ENCODE results near the gene ANKRD40.
"Not testable (repeated sequence)": the region's sequence is repeated elsewhere in the genome, so short reads cannot be mapped to it uniquely, and the experiment has no call there.

ANKRD40 gene

DNA sequence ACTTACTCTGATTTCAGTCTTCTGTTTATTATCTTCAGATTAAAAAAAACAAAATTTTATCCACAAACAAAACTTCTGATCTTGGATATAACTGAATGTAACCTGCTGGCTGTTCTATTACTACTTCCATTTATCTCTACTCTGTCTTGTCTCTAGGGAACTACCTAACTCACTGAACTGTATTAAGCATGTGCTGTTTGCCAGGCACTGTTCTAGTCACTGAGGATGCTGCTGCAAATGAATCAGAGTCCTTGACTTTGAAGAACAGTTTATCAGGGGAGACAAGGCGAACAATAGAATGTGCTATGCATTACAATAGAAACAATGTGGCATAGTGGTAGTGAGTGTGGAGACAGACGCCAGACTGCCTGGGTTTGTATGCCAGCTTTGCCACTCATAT, 2.3 kb upstream of the ANKRD40 start:
- no peak for DNase-seq

DNA sequence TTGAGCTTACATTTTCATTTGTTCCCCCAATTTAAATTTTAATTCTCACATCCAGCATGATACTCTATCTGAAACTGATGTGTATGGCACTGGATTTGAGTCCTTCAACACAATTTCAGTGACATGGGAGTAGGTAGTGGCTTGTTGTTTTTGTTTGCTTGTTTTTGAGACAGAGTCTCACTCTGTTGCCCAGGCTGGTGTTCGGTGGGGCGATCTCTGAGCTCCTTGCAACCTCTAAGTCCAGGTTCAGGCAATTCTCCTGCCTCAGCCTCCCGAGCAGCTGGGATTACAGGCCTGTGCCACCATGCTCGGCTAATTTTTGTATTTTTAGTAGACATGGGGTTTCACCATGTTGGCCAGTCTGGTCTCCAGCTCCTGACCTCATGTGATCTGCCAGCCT, 1.3 kb upstream of the ANKRD40 start:
- DNase-seq = not testable (repeated sequence)

DNA sequence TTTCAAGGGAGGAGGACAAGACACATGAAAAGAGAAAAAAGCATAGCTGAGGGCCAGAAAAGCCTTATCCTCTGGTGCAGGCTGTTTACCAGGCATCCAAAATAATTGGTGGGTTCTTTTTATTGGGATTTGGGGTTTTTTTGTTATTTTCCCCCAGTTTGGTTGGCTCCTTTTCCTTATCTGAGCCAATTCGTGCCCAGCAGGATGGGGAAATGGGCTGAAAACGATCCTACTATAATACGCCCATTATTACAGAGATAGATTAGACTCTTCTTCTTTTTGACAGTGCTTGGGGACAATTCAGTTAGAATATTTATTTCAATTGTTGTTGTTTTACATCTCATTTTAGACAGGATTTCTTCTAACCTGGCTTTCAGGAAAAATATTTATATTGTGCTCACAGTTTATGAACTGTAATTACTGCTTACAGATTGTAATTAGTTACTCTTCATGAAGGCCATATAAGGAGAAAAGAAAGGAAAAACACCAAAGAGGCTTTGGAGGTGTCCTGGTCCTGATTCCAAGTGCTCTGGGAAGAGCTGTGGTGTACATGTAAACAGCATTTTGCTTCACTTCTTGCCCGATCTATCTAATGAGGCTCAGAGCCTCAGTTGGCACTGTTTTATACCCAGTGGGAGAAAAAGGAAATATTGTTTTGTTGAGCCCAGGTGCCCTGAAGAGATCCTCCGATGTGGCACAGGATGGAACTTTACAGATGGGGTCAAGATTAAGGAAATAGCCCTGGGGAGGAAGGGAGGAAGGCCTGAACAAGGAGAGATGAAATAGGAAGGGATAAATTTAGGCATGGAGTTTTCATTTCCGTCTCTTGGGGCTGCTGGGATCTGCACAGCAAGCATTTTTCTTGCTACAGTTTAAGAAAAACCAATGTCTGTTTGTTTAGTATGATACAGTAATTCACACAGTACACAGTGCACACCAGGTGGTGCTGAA, 611 bp upstream of the ANKRD40 start:
- DNase-seq = no peak

DNA sequence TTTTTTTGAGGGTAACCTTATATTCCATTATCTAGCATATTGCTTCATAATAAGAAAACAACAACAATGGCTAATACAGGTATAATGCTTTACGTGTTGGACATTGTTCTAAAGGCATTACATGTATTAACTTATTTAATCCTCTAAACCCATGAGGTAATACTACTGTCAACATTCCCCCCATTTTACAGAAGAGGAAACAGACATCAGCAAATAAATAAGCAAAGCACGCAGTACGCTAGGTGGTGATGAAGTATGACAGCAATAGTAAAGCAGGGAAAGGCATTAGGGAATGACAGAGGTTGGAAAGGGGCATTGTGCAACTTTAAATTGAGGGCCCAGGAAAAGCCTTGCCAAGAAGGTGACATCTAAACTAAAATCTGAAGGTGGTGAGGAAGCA, 4.6 kb downstream of the ANKRD40 start:
- DNase-seq = no peak

DNA sequence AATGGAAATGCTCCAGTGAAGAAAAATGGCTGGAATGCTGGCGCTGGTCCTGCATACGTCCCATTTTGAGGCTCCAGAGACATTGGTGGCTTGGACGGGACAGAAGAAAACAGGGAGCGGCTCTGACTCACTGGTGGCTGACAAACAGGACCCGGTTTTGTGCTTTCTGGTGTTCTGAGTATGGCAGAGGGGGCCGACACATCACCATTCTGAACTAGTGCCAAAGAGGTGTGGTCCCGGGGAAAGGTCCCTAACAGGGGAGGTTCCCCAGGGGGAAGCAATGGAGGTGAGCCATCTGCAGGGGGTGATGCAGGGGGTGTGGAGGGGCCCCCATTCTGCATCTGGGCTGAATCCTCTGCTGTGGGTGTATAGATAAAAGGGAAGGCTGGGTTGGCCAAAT, 8.3 kb downstream of the ANKRD40 start:
- no peak for DNase-seq

GRCh38 chr17:50697663-50698272, 9.9 kb downstream of the ANKRD40 start:
- DNase-seq = no peak

DNA sequence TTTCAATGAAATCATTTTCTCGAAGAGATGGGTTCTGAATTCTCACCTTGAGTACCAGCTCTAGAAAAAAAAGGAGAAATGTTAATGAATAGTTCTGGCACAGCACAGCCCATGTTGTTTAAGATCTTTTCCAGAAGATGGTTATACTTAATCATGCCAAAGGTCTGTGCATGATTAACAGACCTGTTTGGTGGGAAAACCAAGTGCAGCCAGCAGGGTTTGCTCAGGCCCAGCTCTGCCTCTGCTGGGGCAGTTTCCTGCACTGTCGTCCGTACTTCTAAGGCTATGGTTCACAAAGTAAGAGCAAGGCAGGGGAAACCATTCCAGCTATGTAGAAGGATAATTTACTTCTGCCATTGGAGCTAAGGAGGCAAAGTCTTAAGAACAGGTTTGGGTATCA, 10.7 kb downstream of the ANKRD40 start:
- no peak for DNase-seq

DNA sequence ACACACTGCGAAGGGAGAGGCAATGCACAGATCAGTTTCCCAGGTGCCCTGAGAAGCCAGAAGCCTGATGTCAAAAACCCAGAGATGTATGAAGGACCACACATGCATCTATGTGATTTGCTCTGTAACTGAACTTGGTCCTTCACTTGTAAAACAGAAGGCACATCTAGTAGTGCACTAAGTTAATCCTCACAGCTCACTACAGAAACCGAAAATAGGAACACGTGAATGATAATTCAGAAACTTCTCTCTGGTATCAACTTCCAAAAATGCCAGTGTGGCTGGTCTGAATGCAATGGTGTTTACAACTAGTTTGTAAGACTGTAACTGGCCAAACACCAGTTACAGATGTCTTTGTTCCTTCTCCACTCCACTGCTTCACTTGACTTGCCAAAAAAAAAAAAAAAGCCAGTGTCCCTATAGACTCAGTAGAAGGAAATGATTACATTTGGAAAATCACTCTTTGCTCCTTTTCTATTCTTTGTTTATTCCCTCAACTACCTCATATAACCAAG, 11.3 kb downstream of the ANKRD40 start:
- no peak for DNase-seq

GRCh38 chr17:50693036-50693682, 14.6 kb downstream of the ANKRD40 start:
- no peak for DNase-seq

GRCh38 chr17:50692448-50693035, 15.2 kb downstream of the ANKRD40 start:
- DNase-seq = no peak

- no peak for DNase-seq
Observed at GRCh38 chr17:50691550-50692447, 15.9 kb downstream of the ANKRD40 start.

DNA sequence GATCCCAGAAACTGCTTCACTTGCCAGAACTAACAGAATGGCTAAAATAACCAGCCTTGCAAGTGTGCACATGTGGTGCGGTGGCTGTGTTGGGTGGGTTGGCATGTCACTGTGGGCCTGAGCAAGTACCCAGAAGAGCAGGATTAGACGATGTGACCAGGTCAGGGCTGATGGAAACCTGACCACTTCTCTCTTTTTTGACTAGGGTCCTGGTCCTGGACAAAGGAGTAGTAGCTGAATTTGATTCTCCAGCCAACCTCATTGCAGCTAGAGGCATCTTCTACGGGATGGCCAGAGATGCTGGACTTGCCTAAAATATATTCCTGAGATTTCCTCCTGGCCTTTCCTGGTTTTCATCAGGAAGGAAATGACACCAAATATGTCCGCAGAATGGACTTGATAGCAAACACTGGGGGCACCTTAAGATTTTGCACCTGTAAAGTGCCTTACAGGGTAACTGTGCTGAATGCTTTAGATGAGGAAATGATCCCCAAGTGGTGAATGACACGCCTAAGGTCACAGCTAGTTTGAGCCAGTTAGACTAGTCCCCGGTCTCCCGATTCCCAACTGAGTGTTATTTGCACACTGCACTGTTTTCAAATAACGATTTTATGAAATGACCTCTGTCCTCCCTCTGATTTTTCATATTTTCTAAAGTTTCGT, 16.7 kb downstream of the ANKRD40 start:
- no peak for DNase-seq

- no peak for DNase-seq
Observed at GRCh38 chr17:50689956-50690886, 17.5 kb downstream of the ANKRD40 start.

GRCh38 chr17:50689251-50689650, 18.5 kb downstream of the ANKRD40 start:
- DNase-seq = no peak

GRCh38 chr17:50688245-50688644, 19.5 kb downstream of the ANKRD40 start:
- DNase-seq = no peak

GRCh38 chr17:50687200-50688066, 20.3 kb downstream of the ANKRD40 start:
- no peak for DNase-seq

DNA sequence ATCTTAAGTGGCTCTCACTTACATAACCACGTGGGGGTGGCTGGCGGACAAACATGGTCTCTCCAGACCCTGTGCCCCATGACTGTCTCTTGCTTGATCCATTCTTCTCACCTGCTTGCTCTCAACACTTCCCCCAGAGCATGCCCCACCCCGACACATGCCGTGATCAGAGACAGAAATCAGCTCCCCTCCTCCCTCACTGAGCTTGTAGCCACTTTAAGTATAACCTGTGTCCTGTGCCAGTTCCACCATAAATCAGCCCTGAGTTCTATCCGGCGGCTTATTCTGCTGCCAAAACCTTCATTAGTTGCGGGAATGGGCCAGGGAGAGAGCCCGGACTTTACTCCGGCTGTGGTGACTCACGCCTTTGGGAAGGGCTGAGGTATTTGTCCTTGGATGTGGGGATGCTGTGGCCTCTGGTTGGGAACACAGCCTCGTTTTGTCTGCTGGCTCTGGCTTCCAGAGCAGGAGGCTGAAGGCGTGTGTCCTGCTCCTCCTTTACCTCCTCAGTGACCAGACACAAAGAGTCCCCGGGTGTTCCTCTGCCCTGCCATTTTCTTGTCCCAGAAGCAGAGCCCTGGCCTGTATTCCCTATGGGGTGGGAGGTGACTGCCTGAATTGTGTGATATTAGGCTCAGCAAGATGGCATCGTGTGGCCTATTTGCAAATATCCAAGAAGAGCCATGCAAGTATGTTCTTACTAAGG, 21.1 kb downstream of the ANKRD40 start:
- no peak for DNase-seq

GRCh38 chr17:50685691-50686493, 21.8 kb downstream of the ANKRD40 start:
- DNase-seq = no peak

Data from activated CD8-positive, alpha-beta memory T cell treated with anti-CD3 and anti-CD28 coated beads, Interleukin-2, amount 50 U/mL, for 4 hours (primary cell).